Heart left ventricle (tissue), 13 donors: Measurements from ENCODE around the gene SYNM.

Source experiments
- POLR2A ChIP-seq, 2 donors: fragments of 450-650 bp; IDR thresholded peaks; one replicate each; pipeline ENCODE4 v1.6.1; 2017; ENCODE audit warnings: antibody characterized with exemption in 2 of 2, mild to moderate bottlenecking in 2 of 2, moderate library complexity in 2 of 2
- TF ChIP-seq, protein P1 (sequence below), 12 donors: fragments of 200-600 bp; sonication (generic) in 4 of 12; IDR thresholded peaks; one replicate each; pipeline versions ENCODE4 v1.5.0 to v1.8.0; 2018 to 2022; ENCODE audit warnings: antibody characterized with exemption in 12 of 12, mild to moderate bottlenecking in 5 of 12
- donor health status: ischemic (EF 13 %, LVEDD 7.1; RV severe dilation, severe dysfunction).
- donor health status: DM: no; HTN: yes; CAD: no.
- donor health status: DM: no; HTN: no; CAD: no.
- donor health status: ischemic (EF 25% LVEDD 6.9; RV normal size, moderate dysfunction).
- donor health status: ischemic (EF 25% LVEDD 5.7; RV mildly dilated, moderate dysfunction).
- donor health status: ischemic (EF 35%, LVEDD 5.7; RV mildly dilated, moderate dysfunction).
- donor health status: nonischemic (EF 11% LVEDD 7.7; RV severe dilation, severe dysfunction).
- donor health status: DM: yes; HTN: yes; CAD: no.
- donor health status: PGD.
- donor health status: ischemic (EF 29% LVEDD 5.4; RV normal size, mild dysfunction).
- donor health status: nonischemic (EF 23%, LVEDD 6.1; RV moderate dilation, normal function).

GRCh38 chr15:99071091-99071680, 33.7 kb upstream of the SYNM start:
- no peak for TF ChIP-seq POLR2A (IDR thresholded peaks at IDR 0.05)
- TF ChIP-seq, protein P1, sequence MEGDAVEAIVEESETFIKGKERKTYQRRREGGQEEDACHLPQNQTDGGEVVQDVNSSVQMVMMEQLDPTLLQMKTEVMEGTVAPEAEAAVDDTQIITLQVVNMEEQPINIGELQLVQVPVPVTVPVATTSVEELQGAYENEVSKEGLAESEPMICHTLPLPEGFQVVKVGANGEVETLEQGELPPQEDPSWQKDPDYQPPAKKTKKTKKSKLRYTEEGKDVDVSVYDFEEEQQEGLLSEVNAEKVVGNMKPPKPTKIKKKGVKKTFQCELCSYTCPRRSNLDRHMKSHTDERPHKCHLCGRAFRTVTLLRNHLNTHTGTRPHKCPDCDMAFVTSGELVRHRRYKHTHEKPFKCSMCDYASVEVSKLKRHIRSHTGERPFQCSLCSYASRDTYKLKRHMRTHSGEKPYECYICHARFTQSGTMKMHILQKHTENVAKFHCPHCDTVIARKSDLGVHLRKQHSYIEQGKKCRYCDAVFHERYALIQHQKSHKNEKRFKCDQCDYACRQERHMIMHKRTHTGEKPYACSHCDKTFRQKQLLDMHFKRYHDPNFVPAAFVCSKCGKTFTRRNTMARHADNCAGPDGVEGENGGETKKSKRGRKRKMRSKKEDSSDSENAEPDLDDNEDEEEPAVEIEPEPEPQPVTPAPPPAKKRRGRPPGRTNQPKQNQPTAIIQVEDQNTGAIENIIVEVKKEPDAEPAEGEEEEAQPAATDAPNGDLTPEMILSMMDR (IDR thresholded peaks at IDR 0.05), result no peak
